ENCODE results near the gene SPINT3.

SPINT3 gene

GRCh38 chr20:45518282-45518681, 2.9 kb upstream of the SPINT3 start:
- H3K27me3 Mint-ChIP-seq, result peaks cover 45 to 51% of the 10 kb centered on the region in 2 donors
- H3K9me3 Mint-ChIP-seq, result no peaks in the 10 kb centered on the region
- ATAC-seq (replicated peaks) (no peak), DNase-seq (no peak)
- H3K36me3 Mint-ChIP-seq (ENCODE audit: insufficient read depth), result no peaks in the 10 kb centered on the region
- H3K27ac Mint-ChIP-seq, result no peak overlapping the region
- no peaks in the 10 kb centered on the region for H3K4me1 Mint-ChIP-seq (ENCODE audit: low read depth in 2 of 2)
- H3K4me3 Mint-ChIP-seq, result no peak overlapping the region

DNA sequence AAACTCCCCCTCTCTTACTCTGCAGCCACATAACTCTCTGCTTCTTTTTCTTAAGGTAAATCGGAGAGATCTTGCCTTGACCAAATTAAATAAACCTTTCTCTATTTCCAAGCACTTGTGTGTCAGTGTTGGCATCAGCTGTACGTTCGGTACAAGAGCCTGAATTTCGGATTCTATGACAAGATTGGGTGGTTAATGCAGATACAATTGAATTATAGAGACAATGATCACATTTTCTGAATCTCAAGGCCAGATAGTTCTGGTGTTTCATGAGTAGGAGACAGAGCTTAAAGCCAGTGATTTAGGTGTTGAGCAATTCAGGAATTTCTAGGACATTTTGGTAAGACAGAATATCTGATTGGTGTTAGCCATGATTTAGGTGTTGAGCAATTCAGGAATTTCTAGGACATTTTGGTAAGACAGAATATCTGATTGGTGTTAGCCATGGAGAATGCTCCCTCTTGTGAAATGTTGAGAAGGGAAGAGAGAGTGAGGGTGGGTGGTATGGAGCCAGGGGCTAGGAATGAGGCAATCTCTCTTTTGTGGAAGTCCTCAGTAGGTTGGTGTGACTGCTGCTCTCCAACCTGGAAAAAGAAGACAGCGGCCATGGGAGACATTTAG, 5.1 kb downstream of the SPINT3 start:
- Mint-ChIP-seq H3K27ac (no peak overlapping the region), H3K4me3 (no peak overlapping the region), H3K4me1 (ENCODE audit: low read depth in 2 of 2) (no peaks in the 10 kb centered on the region), H3K9me3 (no peaks in the 10 kb centered on the region), H3K27me3 (peaks cover 52 to 83% of the 10 kb centered on the region in 2 donors), H3K36me3 (ENCODE audit: insufficient read depth) (no peaks in the 10 kb centered on the region)
- DNase-seq (no peak), ATAC-seq (replicated peaks) (no peak)

DNA sequence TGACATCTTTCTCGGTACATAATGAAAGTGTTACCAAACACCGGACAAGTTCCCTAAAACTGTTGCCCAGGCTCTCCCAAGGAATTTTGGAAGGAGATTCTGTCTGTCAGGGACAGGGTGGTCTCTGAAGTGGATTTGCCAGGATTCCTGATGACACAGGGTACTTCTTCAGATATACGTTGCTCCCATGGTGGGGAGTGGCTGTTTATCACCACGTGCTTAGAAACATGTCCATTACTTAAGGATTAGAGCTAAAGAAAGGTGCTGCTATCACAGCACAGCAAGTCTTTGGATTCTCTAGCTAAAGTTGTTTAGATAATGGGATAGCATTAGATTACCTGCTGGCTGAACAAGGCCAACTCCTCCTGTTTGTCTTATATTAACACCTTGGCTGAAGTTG, 6.3 kb downstream of the SPINT3 start:
- DNase-seq, result no peak
- ATAC-seq (replicated peaks), result no peak
- Mint-ChIP-seq H3K27ac (no peak overlapping the region), H3K36me3 (ENCODE audit: insufficient read depth) (no peaks in the 10 kb centered on the region), H3K4me3 (no peak overlapping the region), H3K27me3 (peaks cover 50 to 83% of the 10 kb centered on the region in 2 donors), H3K9me3 (no peaks in the 10 kb centered on the region), H3K4me1 (ENCODE audit: low read depth in 2 of 2) (no peaks in the 10 kb centered on the region)

- no peaks in the 10 kb centered on the region for H3K4me1 Mint-ChIP-seq (ENCODE audit: low read depth in 2 of 2)
- no peaks in the 10 kb centered on the region for H3K9me3 Mint-ChIP-seq
- H3K27ac Mint-ChIP-seq, result no peak overlapping the region
- peaks cover 50 to 91% of the 10 kb centered on the region in 2 donors for H3K27me3 Mint-ChIP-seq
- no peaks in the 10 kb centered on the region for H3K36me3 Mint-ChIP-seq (ENCODE audit: insufficient read depth)
- ATAC-seq (replicated peaks) (no peak), DNase-seq (no peak)
- H3K4me3 Mint-ChIP-seq, result no peak overlapping the region
Observed at GRCh38 chr20:45508068-45508886, 7.1 kb downstream of the SPINT3 start.

- Mint-ChIP-seq H3K4me1 (ENCODE audit: low read depth in 2 of 2) (no peaks in the 10 kb centered on the region), H3K36me3 (ENCODE audit: insufficient read depth) (no peaks in the 10 kb centered on the region), H3K27me3 (peaks cover 47 to 88% of the 10 kb centered on the region in 2 donors), H3K27ac (no peak overlapping the region), H3K4me3 (no peak overlapping the region), H3K9me3 (no peaks in the 10 kb centered on the region)
- ATAC-seq (replicated peaks), result no peak
- DNase-seq, result no peak
Observed at GRCh38 chr20:45507011-45507820, 8.2 kb downstream of the SPINT3 start.

GRCh38 chr20:45506398-45506797, 9.0 kb downstream of the SPINT3 start:
- Mint-ChIP-seq H3K4me1 (ENCODE audit: low read depth in 2 of 2) (no peaks in the 10 kb centered on the region), H3K27me3 (peaks cover 44 to 87% of the 10 kb centered on the region in 2 donors), H3K36me3 (ENCODE audit: insufficient read depth) (no peaks in the 10 kb centered on the region), H3K4me3 (no peak overlapping the region), H3K9me3 (no peaks in the 10 kb centered on the region), H3K27ac (no peak overlapping the region)
- DNase-seq, result no peak
- no peak for ATAC-seq (replicated peaks)

GRCh38 chr20:45503403-45503802, 12.0 kb downstream of the SPINT3 start:
- Mint-ChIP-seq H3K4me3 (no peak overlapping the region), H3K9me3 (no peaks in the 10 kb centered on the region), H3K36me3 (ENCODE audit: insufficient read depth) (no peaks in the 10 kb centered on the region), H3K27ac (no peak overlapping the region), H3K4me1 (ENCODE audit: low read depth in 2 of 2) (no peaks in the 10 kb centered on the region), H3K27me3 (peaks cover 60 to 87% of the 10 kb centered on the region in 2 donors)
- no peak for DNase-seq
- no peak for ATAC-seq (replicated peaks)

GRCh38 chr20:45502561-45502960, 12.9 kb downstream of the SPINT3 start:
- ATAC-seq (replicated peaks) (no peak), DNase-seq (no peak)
- H3K9me3 Mint-ChIP-seq, result no peaks in the 10 kb centered on the region
- H3K27ac Mint-ChIP-seq, result no peak overlapping the region
- no peaks in the 10 kb centered on the region for H3K4me1 Mint-ChIP-seq (ENCODE audit: low read depth in 2 of 2)
- peaks cover 55 to 84% of the 10 kb centered on the region in 2 donors for H3K27me3 Mint-ChIP-seq
- no peaks in the 10 kb centered on the region for H3K36me3 Mint-ChIP-seq (ENCODE audit: insufficient read depth)
- H3K4me3 Mint-ChIP-seq, result no peak overlapping the region

DNA sequence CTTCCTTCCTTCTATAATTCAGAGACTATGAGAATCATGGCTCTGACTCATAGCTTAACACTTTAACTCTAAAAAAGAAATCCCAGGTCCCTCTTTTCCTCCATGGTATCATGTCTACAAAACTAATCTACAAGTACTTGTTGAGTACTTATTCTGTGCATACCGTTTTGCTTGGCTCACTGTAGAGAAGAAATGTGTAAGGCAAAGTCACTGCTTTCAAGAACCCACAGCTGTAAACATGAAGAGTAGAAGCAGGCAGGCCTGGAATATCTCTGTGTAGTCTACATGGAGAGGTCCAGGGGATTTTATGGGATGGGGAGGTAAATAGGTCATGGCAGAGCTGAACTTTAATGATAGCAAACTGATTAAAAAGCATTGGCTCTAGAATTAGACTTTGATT, 13.8 kb downstream of the SPINT3 start:
- Mint-ChIP-seq H3K9me3 (no peaks in the 10 kb centered on the region), H3K27ac (no peak overlapping the region), H3K36me3 (ENCODE audit: insufficient read depth) (no peaks in the 10 kb centered on the region), H3K4me3 (no peak overlapping the region), H3K27me3 (peaks cover 50 to 83% of the 10 kb centered on the region in 2 donors), H3K4me1 (ENCODE audit: low read depth in 2 of 2) (no peaks in the 10 kb centered on the region)
- ATAC-seq (replicated peaks) (no peak), DNase-seq (no peak)

- H3K4me3 Mint-ChIP-seq, result no peak overlapping the region
- H3K4me1 Mint-ChIP-seq (ENCODE audit: low read depth in 2 of 2), result no peaks in the 10 kb centered on the region
- no peaks in the 10 kb centered on the region for H3K36me3 Mint-ChIP-seq (ENCODE audit: insufficient read depth)
- no peak for DNase-seq
- H3K9me3 Mint-ChIP-seq, result no peaks in the 10 kb centered on the region
- H3K27me3 Mint-ChIP-seq, result peaks cover 46 to 77% of the 10 kb centered on the region in 2 donors
- no peak overlapping the region for H3K27ac Mint-ChIP-seq
- ATAC-seq (replicated peaks), result no peak
Observed at GRCh38 chr20:45500022-45500421, 15.4 kb downstream of the SPINT3 start.

- Mint-ChIP-seq H3K27ac (no peak overlapping the region), H3K9me3 (no peaks in the 10 kb centered on the region), H3K36me3 (ENCODE audit: insufficient read depth) (no peaks in the 10 kb centered on the region), H3K4me1 (ENCODE audit: low read depth in 2 of 2) (no peaks in the 10 kb centered on the region), H3K27me3 (peaks cover 45 to 66% of the 10 kb centered on the region in 2 donors), H3K4me3 (no peak overlapping the region)
- ATAC-seq (replicated peaks) (no peak), DNase-seq (no peak)
Observed at GRCh38 chr20:45497971-45498494, 17.4 kb downstream of the SPINT3 start.

DNA sequence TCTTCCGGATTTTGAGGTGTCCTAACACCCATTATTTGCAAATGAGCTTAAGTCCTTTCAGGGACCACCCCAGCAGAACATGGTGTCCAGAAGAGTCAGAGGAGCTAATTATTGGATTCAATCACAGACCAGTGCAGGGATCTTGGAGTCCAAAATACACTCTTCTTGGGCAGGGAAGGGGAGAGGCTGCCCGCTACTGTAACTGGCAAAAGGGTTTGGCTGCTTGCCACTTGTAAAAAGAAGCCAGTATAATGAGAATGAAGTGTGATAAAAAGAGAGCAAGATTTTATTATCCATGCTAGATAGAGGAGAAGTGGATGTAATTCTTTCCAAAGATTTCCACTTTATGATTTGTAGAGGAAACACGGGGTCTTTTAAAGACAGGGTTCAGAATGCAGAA, 19.3 kb downstream of the SPINT3 start:
- Mint-ChIP-seq H3K4me1 (ENCODE audit: low read depth in 2 of 2) (no peaks in the 10 kb centered on the region), H3K4me3 (no peak overlapping the region), H3K27ac (no peak overlapping the region), H3K27me3 (peaks cover 41 to 73% of the 10 kb centered on the region in 2 donors), H3K36me3 (ENCODE audit: insufficient read depth) (no peaks in the 10 kb centered on the region), H3K9me3 (no peaks in the 10 kb centered on the region)
- no peak for DNase-seq
- ATAC-seq (replicated peaks), result no peak

GRCh38 chr20:45495501-45495941, 19.9 kb downstream of the SPINT3 start:
- DNase-seq (no peak), ATAC-seq (replicated peaks) (no peak)
- Mint-ChIP-seq H3K4me1 (ENCODE audit: low read depth in 2 of 2) (no peaks in the 10 kb centered on the region), H3K36me3 (ENCODE audit: insufficient read depth) (no peaks in the 10 kb centered on the region), H3K4me3 (no peak overlapping the region), H3K27me3 (peaks cover 35 to 71% of the 10 kb centered on the region in 2 donors), H3K9me3 (no peaks in the 10 kb centered on the region), H3K27ac (no peak overlapping the region)

Data from effector memory CD8-positive, alpha-beta T cell (primary cell).